Omental fat pad (tissue), 4 donors: ENCODE data around the gene TEX261. TPM values are rescaled to one million over a fixed set of nuclear protein-coding genes. Genes with fewer than 3 reads are reported as not detected.

ENCODE experiments used
- ATAC-seq: fragments of 150-250 bp; one replicate; pipeline ENCODE4 v1.9.1; 2016; ENCODE audit warnings: mild to moderate bottlenecking, moderate library complexity; ENCODE audit not compliant: low FRiP score
- DNase-seq: peaks from one replicate; pipeline ENCODE4 v3.0.0-alpha.2; 2019; ENCODE audit warnings: low spot score
- small RNA-seq: library from RNA; depleted of rRNA; stranded (forward); fragments of <200 nt; gene quantifications from one replicate; pipeline ENCODE3, GENCODE V24; 2016
- total RNA-seq, 4 donors: library from RNA; depleted of rRNA; stranded (reverse); fragments of >200 nt; gene quantifications; one replicate each; pipeline ENCODE4 v1.1.0, GENCODE V29; 2016
- TF ChIP-seq, protein P1 (sequence below), 3 donors: fragments of 450-650 bp; IDR thresholded peaks; one replicate each; pipeline ENCODE4 v1.5.1; 2016 to 2017; ENCODE audit warnings: antibody characterized with exemption in 3 of 3, mild to moderate bottlenecking in 3 of 3, moderate library complexity in 2 of 3

Gene TEX261
- total RNA-seq, 4 donors from 2014 or later, result 33.6 to 63.0 (median 41.1) TPM

DNA sequence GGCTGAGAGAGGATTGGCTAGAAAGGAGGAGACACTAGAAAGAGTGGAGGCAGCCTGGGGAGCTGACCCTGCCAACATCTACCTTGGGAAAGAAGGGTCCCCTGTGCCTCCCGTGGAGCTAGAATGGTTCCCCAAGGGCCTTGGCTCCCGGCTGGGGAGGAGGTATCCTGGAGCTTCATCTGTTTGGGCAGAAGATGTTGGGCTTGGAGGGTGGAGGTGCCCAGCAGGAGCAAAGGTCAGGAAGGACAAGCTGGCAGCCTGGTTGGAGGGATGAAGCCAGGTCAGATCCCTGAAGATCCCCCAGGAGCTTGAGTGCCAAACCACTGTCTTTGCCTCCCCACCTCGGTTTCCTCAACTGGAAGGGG is 56.1 kb downstream of the TEX261 start:
- TF ChIP-seq, protein P1, sequence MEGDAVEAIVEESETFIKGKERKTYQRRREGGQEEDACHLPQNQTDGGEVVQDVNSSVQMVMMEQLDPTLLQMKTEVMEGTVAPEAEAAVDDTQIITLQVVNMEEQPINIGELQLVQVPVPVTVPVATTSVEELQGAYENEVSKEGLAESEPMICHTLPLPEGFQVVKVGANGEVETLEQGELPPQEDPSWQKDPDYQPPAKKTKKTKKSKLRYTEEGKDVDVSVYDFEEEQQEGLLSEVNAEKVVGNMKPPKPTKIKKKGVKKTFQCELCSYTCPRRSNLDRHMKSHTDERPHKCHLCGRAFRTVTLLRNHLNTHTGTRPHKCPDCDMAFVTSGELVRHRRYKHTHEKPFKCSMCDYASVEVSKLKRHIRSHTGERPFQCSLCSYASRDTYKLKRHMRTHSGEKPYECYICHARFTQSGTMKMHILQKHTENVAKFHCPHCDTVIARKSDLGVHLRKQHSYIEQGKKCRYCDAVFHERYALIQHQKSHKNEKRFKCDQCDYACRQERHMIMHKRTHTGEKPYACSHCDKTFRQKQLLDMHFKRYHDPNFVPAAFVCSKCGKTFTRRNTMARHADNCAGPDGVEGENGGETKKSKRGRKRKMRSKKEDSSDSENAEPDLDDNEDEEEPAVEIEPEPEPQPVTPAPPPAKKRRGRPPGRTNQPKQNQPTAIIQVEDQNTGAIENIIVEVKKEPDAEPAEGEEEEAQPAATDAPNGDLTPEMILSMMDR (IDR thresholded peaks at IDR 0.05), result no peak
- ATAC-seq (no peak), DNase-seq (no peak)

DNA sequence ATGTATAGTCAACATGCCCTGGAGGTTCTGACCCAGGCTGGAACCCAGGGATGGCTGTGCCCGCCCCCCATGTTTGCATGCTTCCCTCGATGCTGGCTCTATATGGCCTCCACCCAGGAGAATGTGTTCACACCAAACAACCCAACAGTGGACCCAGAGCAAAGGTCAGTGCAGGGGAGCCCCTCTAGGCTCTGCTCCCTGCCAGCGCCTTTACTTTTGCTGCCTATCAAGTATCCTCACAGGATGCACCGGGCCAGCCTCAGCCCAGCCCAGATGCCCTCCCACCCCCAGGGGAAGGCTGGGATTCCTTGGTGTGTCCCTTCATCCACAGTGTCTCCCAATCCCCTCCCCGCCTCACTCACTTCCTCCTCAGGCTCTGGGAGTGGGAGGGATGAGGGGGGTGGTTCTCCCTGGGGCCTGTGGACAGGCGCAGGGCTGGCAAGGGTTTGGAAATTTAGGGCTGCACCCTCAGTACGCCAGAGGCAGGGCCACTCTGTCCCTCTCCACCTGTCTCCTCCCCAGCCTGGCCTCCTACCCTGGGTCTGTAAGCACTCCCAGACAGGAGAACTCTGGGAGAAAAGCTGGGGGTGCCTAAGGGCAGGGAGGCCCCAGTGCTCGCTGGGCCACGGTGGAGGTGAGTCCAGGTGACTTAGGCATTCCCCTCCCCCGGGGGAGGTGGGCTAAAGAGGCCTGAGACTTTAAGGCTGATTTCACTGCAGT is 56.6 kb downstream of the TEX261 start:
- ATAC-seq (no peak), DNase-seq (no peak)
- TF ChIP-seq, protein P1 (IDR thresholded peaks at IDR 0.05), result no peak

DNA sequence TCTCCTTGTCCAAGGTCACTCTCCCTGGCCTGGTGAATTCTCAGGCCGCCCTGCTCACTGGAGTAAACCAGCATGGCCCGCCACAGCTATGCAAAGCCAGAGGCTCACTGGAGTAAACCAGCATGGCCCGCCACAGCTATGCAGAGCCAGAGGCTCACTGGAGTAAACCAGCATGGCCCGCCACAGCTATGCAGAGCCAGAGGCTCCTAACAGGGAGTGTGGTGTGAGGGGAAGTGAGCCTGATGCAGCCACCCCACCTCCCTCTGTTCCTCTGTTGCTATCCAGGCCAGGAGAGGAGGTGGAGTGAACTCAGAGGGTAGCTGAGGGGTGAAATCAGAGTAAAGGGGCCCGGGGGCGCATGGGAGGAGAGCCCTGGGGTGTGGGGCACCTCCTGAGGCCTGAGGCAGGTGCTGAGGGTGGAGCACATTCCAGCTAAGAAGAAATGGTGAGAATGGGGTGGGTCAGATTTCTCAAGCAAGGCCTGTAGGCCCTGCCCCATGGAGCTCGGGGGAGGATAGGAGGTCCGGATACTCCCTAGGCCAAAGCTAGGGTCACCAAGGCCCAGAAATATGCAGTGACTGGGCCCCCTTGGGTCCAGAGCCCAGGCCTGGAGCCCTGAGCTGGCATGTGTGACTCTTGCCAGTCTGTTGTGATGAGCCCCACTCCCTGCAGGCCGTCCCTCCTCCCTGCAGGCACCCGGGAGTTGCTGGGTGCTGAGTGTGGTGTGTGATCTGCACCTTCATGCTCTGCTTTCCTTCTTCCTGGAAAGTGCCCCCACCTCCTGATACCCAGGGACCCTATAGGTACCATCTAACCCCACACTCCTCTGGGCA is 57.5 kb downstream of the TEX261 start:
- ATAC-seq (no peak), DNase-seq (no peak)

DNA sequence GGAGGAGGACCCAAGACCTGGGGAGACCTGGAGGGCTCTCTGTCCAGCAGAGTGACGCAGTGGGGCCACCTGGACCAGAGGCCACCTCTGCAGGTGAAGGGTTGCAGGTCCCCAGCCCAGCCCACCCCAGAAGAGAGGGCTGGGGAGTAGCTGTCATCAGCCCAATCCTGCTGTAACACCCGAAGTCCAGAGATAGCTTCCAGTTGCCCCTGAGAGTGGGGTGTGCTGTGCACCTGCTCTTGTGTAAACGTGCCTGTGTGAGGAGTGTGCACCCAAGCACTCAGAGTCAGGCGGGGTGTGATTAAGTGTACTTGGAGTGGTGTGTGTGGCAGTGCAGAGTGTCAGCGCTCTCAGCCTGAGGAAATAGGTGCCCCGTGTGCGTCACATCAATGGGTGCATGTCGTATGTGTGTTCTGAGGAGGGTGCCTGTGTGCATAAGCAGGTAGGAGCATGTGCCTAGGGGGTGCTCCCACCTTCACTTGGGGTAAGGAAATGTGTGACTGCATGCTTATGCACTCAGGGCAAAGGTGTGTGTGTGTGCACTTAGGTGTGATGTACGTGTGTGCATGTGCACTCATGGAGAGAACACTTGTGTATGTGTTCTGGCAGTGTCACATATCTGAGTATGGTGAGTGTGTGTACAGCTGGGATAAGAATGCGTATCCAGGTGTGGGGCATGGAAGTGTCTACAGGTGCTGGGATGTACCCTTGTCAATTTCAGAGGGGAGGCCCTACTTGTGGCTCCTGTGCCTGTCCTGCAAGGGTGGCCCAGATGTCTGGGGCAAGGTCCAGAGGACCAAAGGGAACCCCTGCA is 58.3 kb downstream of the TEX261 start:
- DNase-seq (no peak), ATAC-seq (no peak)
- TF ChIP-seq, protein P1 (IDR thresholded peaks at IDR 0.05), result no peak

More for the DNA sequence above, 57.5 kb downstream of the TEX261 start:
- TF ChIP-seq, protein P1 (IDR thresholded peaks at IDR 0.05), result no peak

Small RNA genes lying within 50 kb of the gene (small RNA-seq; reads per million reads assigned to genes)
- not detected for gene RN7SL160P

Other genes starting within 250 kb of the TEX261 start
- gene ADD2, start 226.7 kb downstream of the TEX261 start, total RNA-seq, result 1 to 10 TPM; 3.2 to 4.8 (median 4.3) TPM
- not detected for gene FIGLA, start 204.2 kb downstream of the TEX261 start, total RNA-seq
- gene CLEC4F, start 174.3 kb downstream of the TEX261 start, total RNA-seq, result 1 to 10 TPM in 1 of 4 donors, under 1 TPM in 1, not detected in 2; 0.56 to 2.7 TPM
- under 1 TPM in 2 of 4 donors, not detected in 2; 0.28 to 0.47 TPM for gene CD207, start 159.1 kb downstream of the TEX261 start, total RNA-seq
- 1 to 10 TPM in 3 of 4 donors, under 1 TPM in 1; 0.48 to 6.6 (median 1.8) TPM for gene VAX2, start 94.3 kb downstream of the TEX261 start, total RNA-seq
- gene ATP6V1B1, start 59.0 kb downstream of the TEX261 start, total RNA-seq, result 1 to 10 TPM in 2 of 4 donors, not detected in 2; 3.6 to 7.1 TPM
- gene ANKRD53, start 16.2 kb downstream of the TEX261 start, total RNA-seq, result 10 to 100 TPM in 2 of 4 donors, 1 to 10 TPM in 2; 6.2 to 16.8 (median 10.0) TPM
- 100 to 1,000 TPM in 2 of 4 donors, 10 to 100 TPM in 2; 72.1 to 149 (median 121) TPM for gene NAGK, start 73.8 kb upstream of the TEX261 start, total RNA-seq
- gene MCEE, start 135.4 kb upstream of the TEX261 start, total RNA-seq, result 10 to 100 TPM in 3 of 4 donors, 1 to 10 TPM in 1; 5.3 to 23.0 (median 11.9) TPM
- 10 to 100 TPM; 17.9 to 38.2 (median 22.4) TPM for gene MPHOSPH10, start 135.8 kb upstream of the TEX261 start, total RNA-seq
- 1 to 10 TPM; 2.8 to 5.0 (median 4.0) TPM for gene PAIP2B, start 232.2 kb upstream of the TEX261 start, total RNA-seq